Thyroid gland (tissue), 4 donors: ENCODE results near the gene KIF16B.

ENCODE experiments used
- POLR2A ChIP-seq, 2 donors: fragments of 450-650 bp; IDR thresholded peaks; one replicate each; pipeline ENCODE4 v1.6.1; 2017; ENCODE audit warnings: antibody characterized with exemption in 2 of 2, mild to moderate bottlenecking in 2 of 2, moderate library complexity in 1 of 2
- TF ChIP-seq, protein P1 (sequence below), 6 experiments: fragments of 200-600 bp in 3 of 6; fragments of 450-650 bp in 3 of 6; sonication (generic) in 3 of 6; IDR thresholded peaks; one replicate each; pipeline ENCODE4 v1.5.1; 2016 to 2019; ENCODE audit warnings: antibody characterized with exemption in 6 of 6, mild to moderate bottlenecking in 2 of 6, inconsistent platforms in 1 of 6, moderate library complexity in 1 of 6

DNA sequence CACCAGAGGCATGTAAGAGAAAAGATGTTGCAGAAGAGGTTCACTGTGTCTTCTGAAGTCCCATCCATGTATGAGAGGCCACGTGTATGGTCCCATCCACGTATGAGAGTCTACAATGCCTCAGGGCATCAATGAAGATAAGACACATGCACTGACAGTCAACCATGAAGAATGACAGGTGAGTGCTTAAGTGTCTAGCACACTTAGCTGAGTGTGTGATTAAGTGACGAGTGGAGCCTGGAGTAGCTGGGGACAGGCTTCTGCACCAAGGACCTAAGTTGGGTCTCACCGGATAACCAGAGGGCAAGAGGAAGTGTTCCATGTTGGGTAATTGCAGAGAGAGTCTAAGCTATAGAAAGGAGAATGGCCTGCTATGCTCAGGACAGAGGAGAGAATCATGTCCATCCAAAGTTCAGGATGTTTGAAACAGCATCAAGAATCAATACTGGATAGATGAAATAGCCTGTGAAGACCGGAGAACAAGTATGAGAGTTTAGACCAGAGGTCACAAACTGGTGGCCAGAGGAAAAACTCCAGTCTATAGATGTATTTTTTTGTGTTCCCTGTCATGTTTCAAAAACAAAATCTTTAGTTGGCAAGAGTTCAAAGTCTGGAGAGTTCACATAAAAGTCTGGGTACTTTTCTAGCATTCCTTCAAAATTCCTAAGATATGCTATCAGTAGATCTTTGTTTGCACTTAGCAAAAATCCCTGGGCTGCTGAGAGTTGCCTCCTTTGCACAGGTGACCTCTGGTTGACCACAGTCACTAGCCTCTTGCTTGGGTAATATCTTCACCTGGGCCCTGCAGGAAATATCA, 165.8 kb downstream of the KIF16B start:
- TF ChIP-seq, protein P1, sequence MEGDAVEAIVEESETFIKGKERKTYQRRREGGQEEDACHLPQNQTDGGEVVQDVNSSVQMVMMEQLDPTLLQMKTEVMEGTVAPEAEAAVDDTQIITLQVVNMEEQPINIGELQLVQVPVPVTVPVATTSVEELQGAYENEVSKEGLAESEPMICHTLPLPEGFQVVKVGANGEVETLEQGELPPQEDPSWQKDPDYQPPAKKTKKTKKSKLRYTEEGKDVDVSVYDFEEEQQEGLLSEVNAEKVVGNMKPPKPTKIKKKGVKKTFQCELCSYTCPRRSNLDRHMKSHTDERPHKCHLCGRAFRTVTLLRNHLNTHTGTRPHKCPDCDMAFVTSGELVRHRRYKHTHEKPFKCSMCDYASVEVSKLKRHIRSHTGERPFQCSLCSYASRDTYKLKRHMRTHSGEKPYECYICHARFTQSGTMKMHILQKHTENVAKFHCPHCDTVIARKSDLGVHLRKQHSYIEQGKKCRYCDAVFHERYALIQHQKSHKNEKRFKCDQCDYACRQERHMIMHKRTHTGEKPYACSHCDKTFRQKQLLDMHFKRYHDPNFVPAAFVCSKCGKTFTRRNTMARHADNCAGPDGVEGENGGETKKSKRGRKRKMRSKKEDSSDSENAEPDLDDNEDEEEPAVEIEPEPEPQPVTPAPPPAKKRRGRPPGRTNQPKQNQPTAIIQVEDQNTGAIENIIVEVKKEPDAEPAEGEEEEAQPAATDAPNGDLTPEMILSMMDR (IDR thresholded peaks at IDR 0.05): no peak
- no peak for TF ChIP-seq POLR2A (IDR thresholded peaks at IDR 0.05)
